ENCODE measurements around the gene CYRIA. TPM values are rescaled to one million over a fixed set of nuclear protein-coding genes. Genes with fewer than 3 reads are reported as not detected.

The CYRIA gene
- total RNA-seq, 4 donors from 2014 or later = 0.42 to 5.1 (median 1.8) TPM

- DNase-seq = no peak
- Histone ChIP-seq H3K4me3 (no peak overlapping the region), H3K9me3 (no peaks in the 10 kb centered on the region), H3K27ac (no peak overlapping the region), H3K36me3 (no peaks in the 10 kb centered on the region), H3K27me3 (no peaks in the 10 kb centered on the region), H3K4me1 (no peaks in the 10 kb centered on the region)
- no peak for TF ChIP-seq POLR2A (IDR thresholded peaks at IDR 0.05)
- no peak for TF ChIP-seq CTCF (IDR thresholded peaks at IDR 0.05)
- intact Hi-C loops (cut with DNase I) = no loop called here
- 67 to 70% methylated on average over 11 of the region's 11 CpGs for WGBS, 2 donors
Observed at GRCh38 chr2:16700551-16701259, 35.1 kb upstream of the CYRIA start.

GRCh38 chr2:16693854-16694253 is 28.2 kb upstream of the CYRIA start:
- WGBS, 2 donors = 69 to 82% methylated on average over 4 of the region's 4 CpGs
- no peak overlapping the region for H3K4me3 ChIP-seq
- no peaks in the 10 kb centered on the region for H3K9me3 ChIP-seq
- H3K27me3 ChIP-seq = no peaks in the 10 kb centered on the region
- H3K36me3 ChIP-seq = no peaks in the 10 kb centered on the region
- no peak for DNase-seq
- intact Hi-C loops (cut with DNase I) = no loop called here
- H3K4me1 ChIP-seq = no peaks in the 10 kb centered on the region
- TF ChIP-seq CTCF (IDR thresholded peaks at IDR 0.05) (no peak), POLR2A (IDR thresholded peaks at IDR 0.05) (no peak)
- no peak overlapping the region for H3K27ac ChIP-seq

GRCh38 chr2:16691261-16691660 is 25.6 kb upstream of the CYRIA start:
- intact Hi-C loops (cut with DNase I) = no loop called here
- no peak for TF ChIP-seq CTCF (IDR thresholded peaks at IDR 0.05)
- no peak for TF ChIP-seq POLR2A (IDR thresholded peaks at IDR 0.05)
- H3K4me1 ChIP-seq = no peaks in the 10 kb centered on the region
- H3K27ac ChIP-seq = no peak overlapping the region
- no peaks in the 10 kb centered on the region for H3K27me3 ChIP-seq
- 83 to 85% methylated on average over 7 of the region's 7 CpGs for WGBS, 2 donors
- no peaks in the 10 kb centered on the region for H3K9me3 ChIP-seq
- H3K36me3 ChIP-seq = no peaks in the 10 kb centered on the region
- DNase-seq = no peak
- H3K4me3 ChIP-seq = no peak overlapping the region

GRCh38 chr2:16687955-16688354 is 22.3 kb upstream of the CYRIA start:
- TF ChIP-seq CTCF (IDR thresholded peaks at IDR 0.05) (no peak), POLR2A (IDR thresholded peaks at IDR 0.05) (no peak)
- H3K4me3 ChIP-seq = no peak overlapping the region
- DNase-seq = no peak

GRCh38 chr2:16687222-16687621 is 21.6 kb upstream of the CYRIA start:
- WGBS, 2 donors = 92 to 100% methylated on average over 1 of the region's 1 CpG
- Histone ChIP-seq H3K27me3 (peaks cover 0 to 3% (median 0%) of the 10 kb centered on the region in 4 donors), H3K4me3 (no peak overlapping the region), H3K27ac (no peak overlapping the region), H3K9me3 (no peaks in the 10 kb centered on the region), H3K4me1 (no peaks in the 10 kb centered on the region), H3K36me3 (no peaks in the 10 kb centered on the region)
- no peak for DNase-seq
- intact Hi-C loops (cut with DNase I) = no loop called here
- TF ChIP-seq POLR2A (IDR thresholded peaks at IDR 0.05) (no peak), CTCF (IDR thresholded peaks at IDR 0.05) (no peak)

More at GRCh38 chr2:16687955-16688354, 22.3 kb upstream of the CYRIA start:
- H3K27me3 ChIP-seq = peaks cover 0 to 3% (median 0%) of the 10 kb centered on the region in 4 donors
- H3K36me3 ChIP-seq = no peaks in the 10 kb centered on the region
- 78 to 86% methylated on average over 4 of the region's 4 CpGs for WGBS, 2 donors
- intact Hi-C loops (cut with DNase I) = no loop called here
- no peaks in the 10 kb centered on the region for H3K4me1 ChIP-seq
- no peak overlapping the region for H3K27ac ChIP-seq
- no peaks in the 10 kb centered on the region for H3K9me3 ChIP-seq
